H1 (cell line): Measurements from ENCODE around the gene MRPS18B. TPM values are rescaled to one million over a fixed set of nuclear protein-coding genes. Genes with fewer than 3 reads are reported as not detected.

Experiments used
- EP300 ChIP-seq, 2 experiments: IDR thresholded peaks; 1 replicate in 1 of 2; 2 replicates in 1 of 2; pipeline ENCODE4 v1.6.1; 2011 to 2012; ENCODE audit warnings: low read depth in 2 of 2, low read length in 2 of 2, mild to moderate bottlenecking in 2 of 2, borderline replicate concordance in 1 of 2, inconsistent platforms in 1 of 2, moderate library complexity in 1 of 2
- GTF2F1 ChIP-seq: IDR thresholded peaks from 2 replicates; pipeline ENCODE4 v1.6.1; 2012; ENCODE audit warnings: low read depth, low read length, improper control_type of control experiment, borderline replicate concordance
- HDAC6 ChIP-seq: IDR thresholded peaks from one replicate; pipeline ENCODE4 v1.7.1; 2012; ENCODE audit warnings: low read depth, mild to moderate bottlenecking, inconsistent platforms, low read length, moderate library complexity
- RAD21 ChIP-seq, 2 experiments: IDR thresholded peaks in 1 of 2; conservative IDR thresholded peaks in 1 of 2; 2 replicates each; pipeline ENCODE4 v1.6.1; 2011; ENCODE audit warnings: low read depth in 2 of 2, low read length in 2 of 2, improper control_type of control experiment in 1 of 2, inconsistent platforms in 1 of 2, mild to moderate bottlenecking in 1 of 2, moderate library complexity in 1 of 2
- RFX5 ChIP-seq: IDR thresholded peaks from 2 replicates; pipeline ENCODE4 v1.6.1; 2011; ENCODE audit warnings: low read depth, low read length, improper control_type of control experiment, borderline replicate concordance
- SAP30 ChIP-seq: fragments of 300-600 bp; sonication (generic); IDR thresholded peaks from 2 replicates; pipeline ENCODE4 v1.7.1; 2012; ENCODE audit warnings: low read length, moderate library complexity, mild to moderate bottlenecking, inconsistent platforms; ENCODE audit not compliant: insufficient read depth, insufficient replicate concordance
- SIN3A ChIP-seq, 2 experiments: IDR thresholded peaks in 1 of 2; conservative IDR thresholded peaks in 1 of 2; 2 replicates each; pipeline ENCODE4 v1.6.1; 2011 to 2012; ENCODE audit warnings: low read length in 2 of 2, improper control_type of control experiment in 1 of 2, low read depth in 1 of 2, mild to moderate bottlenecking in 1 of 2
- SIRT6 ChIP-seq: IDR thresholded peaks from one replicate; pipeline ENCODE4 v1.7.1; 2012; ENCODE audit warnings: low read length, inconsistent platforms
- SP2 ChIP-seq: IDR thresholded peaks from 2 replicates; pipeline ENCODE4 v1.6.1; 2012; ENCODE audit warnings: mild to moderate bottlenecking, low read length, inconsistent platforms
- TBP ChIP-seq: IDR thresholded peaks from 2 replicates; pipeline ENCODE4 v1.6.1; 2011; ENCODE audit warnings: low read depth, low read length, improper control_type of control experiment
- ZNF274 ChIP-seq: IDR thresholded peaks from 2 replicates; pipeline ENCODE4 v1.7.0; 2012; ENCODE audit warnings: low read length, borderline replicate concordance; ENCODE audit errors: extremely low read depth
- polyA plus RNA-seq, 7 experiments: library from polyadenylated mRNA; depleted of rRNA in 3 of 7; stranded (reverse) in 5 of 7; unstranded in 2 of 7; fragments of >200 nt in 5 of 7; fragments of 200-250 nt in 2 of 7; gene quantifications; 1 replicate in 5 of 7; 2 replicates in 1 of 7; 4 replicates in 1 of 7; pipeline versions ENCODE4 v1.2.1 to v1.2.3, GENCODE V29; 2011 to 2013; ENCODE audit warnings: missing spikeins in 2 of 7, mixed read lengths in 2 of 7
- total RNA-seq: library from RNA; stranded (reverse); fragmentation: NEBNext Ultra II Directional; extraction: Animal tissue kit (Norgen Biotek cat#: 25700); gene quantifications from 2 replicates; pipeline ENCODE4 v1.2.1, GENCODE V29; 2021
- TF ChIP-seq, protein P1 (sequence below), 3 experiments: IDR thresholded peaks; 1 replicate in 2 of 3; 2 replicates in 1 of 3; pipeline versions ENCODE4 v1.5.1 to v1.6.1; 2011; ENCODE audit warnings: low read length in 3 of 3, mild to moderate bottlenecking in 3 of 3, inconsistent platforms in 2 of 3, low read depth in 1 of 3, moderate library complexity in 1 of 3; ENCODE audit not compliant: insufficient read depth in 1 of 3; ENCODE audit errors: control extremely low read depth in 1 of 3
- TF ChIP-seq, protein P2 (sequence below): IDR thresholded peaks from 2 replicates; pipeline ENCODE4 v1.6.1; 2012; ENCODE audit warnings: inconsistent platforms
- TF ChIP-seq, protein P3 (sequence below): IDR thresholded peaks from 2 replicates; pipeline ENCODE4 v1.6.1; 2012; ENCODE audit warnings: low read length, inconsistent platforms

The MRPS18B gene
- total and polyA plus RNA-seq, 2 of the 8 experiments (the other 6 are each of a cell fraction or from before 2014, with no cell fraction given): 57.8 to 83.3 TPM

DNA sequence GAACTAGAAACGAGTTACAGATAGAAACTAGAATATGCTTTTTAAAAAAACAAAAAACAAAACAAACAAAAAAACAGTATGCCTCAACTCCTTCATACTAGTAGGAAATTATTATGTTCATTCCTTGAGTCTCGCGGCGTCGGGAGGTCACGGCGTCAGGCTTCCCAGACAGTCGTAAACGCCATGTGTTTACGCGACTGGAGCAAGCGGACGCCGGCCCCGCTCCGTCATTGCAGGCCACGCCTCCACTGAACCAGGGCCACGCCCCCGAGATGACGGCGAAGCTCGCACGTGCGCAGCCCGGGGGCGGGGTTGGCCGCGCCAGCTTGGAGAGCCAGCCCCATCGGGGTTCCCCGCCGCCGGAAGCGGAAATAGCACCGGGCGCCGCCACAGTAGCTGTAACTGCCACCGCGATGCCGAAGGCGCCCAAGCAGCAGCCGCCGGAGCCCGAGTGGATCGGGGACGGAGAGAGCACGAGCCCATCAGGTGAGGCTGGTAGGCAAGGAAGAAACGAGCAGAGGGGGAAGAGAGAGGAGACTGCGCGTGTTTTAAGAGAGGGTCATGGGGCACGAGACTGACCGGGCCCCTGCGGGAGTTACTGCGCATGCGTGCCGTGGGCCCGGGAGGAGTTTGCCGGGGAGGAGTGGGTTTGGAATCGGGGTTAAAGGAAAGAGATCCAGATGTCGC lies 46.4 kb upstream of the MRPS18B start, which contains the start of gene ABCF1 (continued):
- TF ChIP-seq EP300 (IDR thresholded peaks at IDR 0.05; ENCODE audit: borderline replicate concordance in 1 of 2, low read depth in 2 of 2, low read length in 2 of 2) (no peak), SAP30 (peak; percentile 70), GTF2F1 (no peak), SIRT6 (no peak), ZNF274 (no peak), TBP (peak; percentile 80), RAD21 (IDR thresholded peaks at IDR 0.05 in 1 of 2, conservative IDR thresholded peaks at IDR 0.05 in 1 of 2; ENCODE audit: low read depth in 2 of 2, low read length in 2 of 2) (no peak), SIN3A (conservative IDR thresholded peaks at IDR 0.05 in 1 of 2, IDR thresholded peaks at IDR 0.05 in 1 of 2; ENCODE audit: low read depth in 1 of 2, low read length in 2 of 2) (peak; percentile 32 to 90; a peak in 3 of 4 replicates), SP2 (no peak), HDAC6 (no peak), RFX5 (no peak)
- TF ChIP-seq, protein P1, sequence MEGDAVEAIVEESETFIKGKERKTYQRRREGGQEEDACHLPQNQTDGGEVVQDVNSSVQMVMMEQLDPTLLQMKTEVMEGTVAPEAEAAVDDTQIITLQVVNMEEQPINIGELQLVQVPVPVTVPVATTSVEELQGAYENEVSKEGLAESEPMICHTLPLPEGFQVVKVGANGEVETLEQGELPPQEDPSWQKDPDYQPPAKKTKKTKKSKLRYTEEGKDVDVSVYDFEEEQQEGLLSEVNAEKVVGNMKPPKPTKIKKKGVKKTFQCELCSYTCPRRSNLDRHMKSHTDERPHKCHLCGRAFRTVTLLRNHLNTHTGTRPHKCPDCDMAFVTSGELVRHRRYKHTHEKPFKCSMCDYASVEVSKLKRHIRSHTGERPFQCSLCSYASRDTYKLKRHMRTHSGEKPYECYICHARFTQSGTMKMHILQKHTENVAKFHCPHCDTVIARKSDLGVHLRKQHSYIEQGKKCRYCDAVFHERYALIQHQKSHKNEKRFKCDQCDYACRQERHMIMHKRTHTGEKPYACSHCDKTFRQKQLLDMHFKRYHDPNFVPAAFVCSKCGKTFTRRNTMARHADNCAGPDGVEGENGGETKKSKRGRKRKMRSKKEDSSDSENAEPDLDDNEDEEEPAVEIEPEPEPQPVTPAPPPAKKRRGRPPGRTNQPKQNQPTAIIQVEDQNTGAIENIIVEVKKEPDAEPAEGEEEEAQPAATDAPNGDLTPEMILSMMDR (IDR thresholded peaks at IDR 0.05; ENCODE audit: control extremely low read depth in 1 of 3, insufficient read depth in 1 of 3, low read depth in 1 of 3, low read length in 3 of 3): no peak
- TF ChIP-seq, protein P2, sequence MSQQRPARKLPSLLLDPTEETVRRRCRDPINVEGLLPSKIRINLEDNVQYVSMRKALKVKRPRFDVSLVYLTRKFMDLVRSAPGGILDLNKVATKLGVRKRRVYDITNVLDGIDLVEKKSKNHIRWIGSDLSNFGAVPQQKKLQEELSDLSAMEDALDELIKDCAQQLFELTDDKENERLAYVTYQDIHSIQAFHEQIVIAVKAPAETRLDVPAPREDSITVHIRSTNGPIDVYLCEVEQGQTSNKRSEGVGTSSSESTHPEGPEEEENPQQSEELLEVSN: peak; percentile 84
- TF ChIP-seq, protein P3, sequence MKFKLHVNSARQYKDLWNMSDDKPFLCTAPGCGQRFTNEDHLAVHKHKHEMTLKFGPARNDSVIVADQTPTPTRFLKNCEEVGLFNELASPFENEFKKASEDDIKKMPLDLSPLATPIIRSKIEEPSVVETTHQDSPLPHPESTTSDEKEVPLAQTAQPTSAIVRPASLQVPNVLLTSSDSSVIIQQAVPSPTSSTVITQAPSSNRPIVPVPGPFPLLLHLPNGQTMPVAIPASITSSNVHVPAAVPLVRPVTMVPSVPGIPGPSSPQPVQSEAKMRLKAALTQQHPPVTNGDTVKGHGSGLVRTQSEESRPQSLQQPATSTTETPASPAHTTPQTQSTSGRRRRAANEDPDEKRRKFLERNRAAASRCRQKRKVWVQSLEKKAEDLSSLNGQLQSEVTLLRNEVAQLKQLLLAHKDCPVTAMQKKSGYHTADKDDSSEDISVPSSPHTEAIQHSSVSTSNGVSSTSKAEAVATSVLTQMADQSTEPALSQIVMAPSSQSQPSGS: no peak; the same call in 1 of the 2 replicates
